Measurements from ENCODE around the gene KPNA2.

Gene KPNA2

GRCh38 chr17:68095205-68095811 lies 59.8 kb downstream of the KPNA2 start:
- DNase-seq (ENCODE audit: low read depth), result no peak
- no peak for TF ChIP-seq CTCF (IDR thresholded peaks at IDR 0.05; ENCODE audit: control insufficient read depth, extremely low read depth, insufficient read depth)
- no peak overlapping the region for H3K4me3 ChIP-seq (ENCODE audit: low read depth, low read length)

- DNase-seq (ENCODE audit: low read depth), result no peak
- H3K4me3 ChIP-seq (ENCODE audit: low read depth, low read length), result no peak overlapping the region
- TF ChIP-seq CTCF (IDR thresholded peaks at IDR 0.05; ENCODE audit: control insufficient read depth, extremely low read depth, insufficient read depth), result no peak
Observed at GRCh38 chr17:68096111-68096510, 60.6 kb downstream of the KPNA2 start.
